HG03103 (cell line): ENCODE data around the gene GCN1.
"Not testable (repeated sequence)": the region's sequence is repeated elsewhere in the genome, so short reads cannot be mapped to it uniquely, and the experiment has no call there.

Experiments used
- ATAC-seq: cut with Tn5 transposase; IDR thresholded peaks from one replicate; pipeline ENCODE4 v1.9.1; 2021; ENCODE audit warnings: low read depth; ENCODE audit not compliant: unreplicated experiment

Gene GCN1, protein sequence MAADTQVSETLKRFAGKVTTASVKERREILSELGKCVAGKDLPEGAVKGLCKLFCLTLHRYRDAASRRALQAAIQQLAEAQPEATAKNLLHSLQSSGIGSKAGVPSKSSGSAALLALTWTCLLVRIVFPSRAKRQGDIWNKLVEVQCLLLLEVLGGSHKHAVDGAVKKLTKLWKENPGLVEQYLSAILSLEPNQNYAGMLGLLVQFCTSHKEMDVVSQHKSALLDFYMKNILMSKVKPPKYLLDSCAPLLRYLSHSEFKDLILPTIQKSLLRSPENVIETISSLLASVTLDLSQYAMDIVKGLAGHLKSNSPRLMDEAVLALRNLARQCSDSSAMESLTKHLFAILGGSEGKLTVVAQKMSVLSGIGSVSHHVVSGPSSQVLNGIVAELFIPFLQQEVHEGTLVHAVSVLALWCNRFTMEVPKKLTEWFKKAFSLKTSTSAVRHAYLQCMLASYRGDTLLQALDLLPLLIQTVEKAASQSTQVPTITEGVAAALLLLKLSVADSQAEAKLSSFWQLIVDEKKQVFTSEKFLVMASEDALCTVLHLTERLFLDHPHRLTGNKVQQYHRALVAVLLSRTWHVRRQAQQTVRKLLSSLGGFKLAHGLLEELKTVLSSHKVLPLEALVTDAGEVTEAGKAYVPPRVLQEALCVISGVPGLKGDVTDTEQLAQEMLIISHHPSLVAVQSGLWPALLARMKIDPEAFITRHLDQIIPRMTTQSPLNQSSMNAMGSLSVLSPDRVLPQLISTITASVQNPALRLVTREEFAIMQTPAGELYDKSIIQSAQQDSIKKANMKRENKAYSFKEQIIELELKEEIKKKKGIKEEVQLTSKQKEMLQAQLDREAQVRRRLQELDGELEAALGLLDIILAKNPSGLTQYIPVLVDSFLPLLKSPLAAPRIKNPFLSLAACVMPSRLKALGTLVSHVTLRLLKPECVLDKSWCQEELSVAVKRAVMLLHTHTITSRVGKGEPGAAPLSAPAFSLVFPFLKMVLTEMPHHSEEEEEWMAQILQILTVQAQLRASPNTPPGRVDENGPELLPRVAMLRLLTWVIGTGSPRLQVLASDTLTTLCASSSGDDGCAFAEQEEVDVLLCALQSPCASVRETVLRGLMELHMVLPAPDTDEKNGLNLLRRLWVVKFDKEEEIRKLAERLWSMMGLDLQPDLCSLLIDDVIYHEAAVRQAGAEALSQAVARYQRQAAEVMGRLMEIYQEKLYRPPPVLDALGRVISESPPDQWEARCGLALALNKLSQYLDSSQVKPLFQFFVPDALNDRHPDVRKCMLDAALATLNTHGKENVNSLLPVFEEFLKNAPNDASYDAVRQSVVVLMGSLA (N-terminal part only)

GRCh38 chr12:120194534-120195395 is at the start of gene GCN1:
Gene GCN1 (minus strand): TSS chr12:120194715. CDS start chr12:120194697, 18 bp downstream.
- ATAC-seq, result peak; percentile 61

GRCh38 chr12:120242971-120243699 is 48.6 kb upstream of the GCN1 start:
- ATAC-seq, result no peak

- ATAC-seq, result no peak
These were observed 47.8 kb upstream of the GCN1 start for GRCh38 chr12:120242275-120242799.

DNA sequence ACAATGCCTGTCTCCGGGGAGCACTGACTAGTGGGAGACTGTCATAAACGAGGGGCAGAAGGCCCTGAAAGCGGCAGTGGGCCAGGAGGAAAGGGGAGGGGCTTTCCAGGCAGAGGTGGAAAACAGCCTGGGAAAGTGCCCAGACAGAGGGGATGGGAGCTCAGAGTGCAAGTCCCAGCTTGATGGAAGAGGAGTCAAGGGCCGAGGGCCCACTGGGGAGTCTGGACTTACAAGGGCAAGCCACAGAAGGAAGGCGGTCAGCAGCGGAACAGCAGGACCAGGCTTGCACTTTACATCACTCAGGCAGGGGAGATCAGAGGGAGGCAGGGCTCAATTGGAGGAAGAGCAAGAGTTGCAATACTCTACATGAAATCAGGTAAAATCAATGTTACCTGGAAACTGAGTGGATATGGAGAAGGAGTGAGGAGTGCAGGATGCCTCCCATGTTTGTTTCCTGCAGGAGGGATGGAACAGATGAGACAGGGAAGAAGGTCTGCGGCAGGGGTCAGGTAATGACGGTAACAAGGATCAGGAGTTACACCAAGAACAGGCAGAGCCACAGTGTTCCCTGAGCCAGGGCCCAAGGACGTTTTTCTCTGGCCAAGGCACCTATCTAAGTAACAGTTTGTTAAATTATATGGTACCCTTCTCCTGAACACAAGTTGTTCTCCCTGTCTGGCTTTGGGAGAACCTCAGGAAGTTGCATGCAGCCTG is 47.2 kb upstream of the GCN1 start:
- ATAC-seq, result no peak

DNA sequence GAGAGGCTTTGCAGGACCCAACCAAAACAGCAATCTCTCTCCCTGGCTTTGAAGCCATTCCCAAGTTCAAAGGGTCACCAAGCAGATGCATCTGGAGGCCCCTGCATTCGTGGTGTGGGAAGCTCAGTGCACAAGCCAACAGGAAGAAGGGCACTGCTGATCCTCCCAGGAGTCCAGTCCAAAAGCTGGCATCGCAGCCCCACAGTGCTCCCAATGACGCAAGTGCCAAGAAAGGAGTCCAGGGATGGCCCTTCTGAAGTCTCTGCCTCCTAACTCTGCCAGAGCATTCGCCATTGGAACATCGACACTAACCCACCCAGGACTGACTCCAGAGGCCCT is 45.9 kb upstream of the GCN1 start:
- ATAC-seq, result no peak

- no peak for ATAC-seq
These were observed 45.4 kb upstream of the GCN1 start for GRCh38 chr12:120239776-120240494.

- no peak for ATAC-seq
These were observed 44.4 kb upstream of the GCN1 start for GRCh38 chr12:120238839-120239445.

GRCh38 chr12:120238217-120238616 is 43.7 kb upstream of the GCN1 start:
- ATAC-seq, result no peak

DNA sequence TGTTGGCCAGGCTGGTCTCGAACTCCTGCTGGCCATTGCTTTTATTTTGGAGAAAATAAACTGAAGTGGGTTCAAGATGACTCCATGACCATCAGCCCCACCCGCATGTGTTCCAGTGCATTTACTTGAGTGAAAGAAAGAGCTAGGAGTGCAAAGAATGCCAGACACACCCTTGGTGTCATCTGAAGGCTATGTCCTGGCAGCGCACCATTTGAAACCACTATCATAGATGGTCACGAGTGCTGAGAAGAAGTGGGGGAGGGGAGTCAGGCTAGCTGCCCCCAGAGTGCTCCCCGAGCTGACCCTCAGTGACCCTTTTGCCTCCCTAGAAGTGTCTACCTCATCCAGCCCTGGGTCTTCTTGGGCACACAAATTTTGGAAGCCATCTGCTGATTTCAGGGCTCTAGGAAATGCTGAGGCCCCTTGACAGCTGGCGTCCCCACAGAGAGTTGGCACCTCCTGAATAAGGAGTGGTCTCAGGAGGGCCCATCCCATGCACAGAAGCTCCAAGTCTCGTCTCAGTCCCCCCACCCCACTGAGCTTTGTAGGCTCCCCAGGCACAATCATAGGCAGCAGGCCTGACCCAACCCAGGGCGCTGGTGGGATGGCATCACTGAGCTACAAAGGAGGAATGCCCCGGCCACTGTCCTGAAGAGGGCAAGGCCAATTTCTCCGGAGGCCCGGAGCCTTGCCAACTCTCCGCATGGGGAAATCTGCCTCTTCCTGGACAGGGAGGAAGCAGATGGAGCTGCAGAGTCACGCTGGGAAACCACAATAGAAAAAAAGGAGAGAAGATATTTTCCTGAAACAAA is 43.1 kb upstream of the GCN1 start:
- no peak for ATAC-seq

DNA sequence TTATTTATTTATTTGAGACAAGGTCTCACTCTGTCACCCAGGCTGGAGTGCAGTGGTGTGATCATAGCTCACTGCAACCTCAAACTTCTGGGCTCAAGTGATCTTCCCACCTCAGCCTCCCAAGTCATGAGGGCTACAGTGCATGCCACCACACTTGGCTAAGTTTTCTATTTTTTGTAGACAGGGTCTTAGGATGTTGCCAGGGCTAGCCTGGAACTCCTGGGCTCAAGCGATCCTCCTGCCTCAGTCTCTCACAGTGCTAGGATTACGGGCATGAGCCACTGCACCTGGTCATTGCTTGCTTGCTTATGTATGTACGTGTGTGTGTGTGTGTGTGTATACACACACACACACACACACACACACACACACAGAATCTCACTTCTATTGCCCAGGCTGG is 42.3 kb upstream of the GCN1 start:
- ATAC-seq, result not testable (repeated sequence)

GRCh38 chr12:120235369-120236323 is 41.1 kb upstream of the GCN1 start:
- no peak for ATAC-seq

- ATAC-seq, result no peak
These were observed 40.3 kb upstream of the GCN1 start for GRCh38 chr12:120234643-120235368.

- no peak for ATAC-seq
These were observed 36.9 kb upstream of the GCN1 start for GRCh38 chr12:120231316-120232011.

GRCh38 chr12:120230974-120231315 is 36.4 kb upstream of the GCN1 start:
- no peak for ATAC-seq
